Epithelial cell of esophagus (primary cell): Measurements from ENCODE around the gene NOL3.
A peak's percentile ranks its signal among the peaks of the same experiment; 100 is the strongest.

Experiments used
- DNase-seq: peaks from one replicate; pipeline ENCODE4 v3.0.0; 2010; ENCODE audit warnings: low read depth
- H3K4me3 ChIP-seq: 2 replicates; pipeline ENCODE4 v1.5.1; 2011; ENCODE audit warnings: mild to moderate bottlenecking, low read length, control low read depth
- TF ChIP-seq, protein P1 (sequence below): IDR thresholded peaks from 2 replicates; pipeline ENCODE4 v1.5.1; 2011; ENCODE audit warnings: low read depth, mild to moderate bottlenecking, low read length, control low read depth, inconsistent platforms; ENCODE audit not compliant: insufficient read depth; ENCODE audit errors: missing control alignments

NOL3 gene

DNA sequence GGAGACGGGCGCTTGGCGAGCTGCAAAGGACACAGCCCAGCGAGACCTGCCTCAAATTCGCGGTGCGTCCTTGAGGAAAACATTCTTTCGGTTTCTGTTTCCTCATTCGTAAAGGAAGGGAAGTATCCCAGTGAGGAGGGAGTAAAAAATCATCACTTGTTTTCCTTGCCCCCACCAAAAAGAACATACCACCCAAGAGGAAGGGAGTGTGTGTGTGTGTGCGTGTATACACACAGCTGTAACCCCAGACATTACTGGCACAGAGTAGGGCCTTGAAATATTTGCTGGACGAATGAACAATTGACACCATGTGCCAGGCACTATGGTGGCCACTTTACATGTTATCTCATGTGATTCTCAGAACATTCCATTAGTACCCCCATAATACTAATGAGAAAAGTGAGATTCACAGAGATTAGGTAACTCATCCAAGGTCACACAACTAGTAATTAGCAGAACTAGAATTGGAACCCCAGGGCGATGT lies 15.4 kb downstream of the NOL3 start:
- TF ChIP-seq, protein P1, sequence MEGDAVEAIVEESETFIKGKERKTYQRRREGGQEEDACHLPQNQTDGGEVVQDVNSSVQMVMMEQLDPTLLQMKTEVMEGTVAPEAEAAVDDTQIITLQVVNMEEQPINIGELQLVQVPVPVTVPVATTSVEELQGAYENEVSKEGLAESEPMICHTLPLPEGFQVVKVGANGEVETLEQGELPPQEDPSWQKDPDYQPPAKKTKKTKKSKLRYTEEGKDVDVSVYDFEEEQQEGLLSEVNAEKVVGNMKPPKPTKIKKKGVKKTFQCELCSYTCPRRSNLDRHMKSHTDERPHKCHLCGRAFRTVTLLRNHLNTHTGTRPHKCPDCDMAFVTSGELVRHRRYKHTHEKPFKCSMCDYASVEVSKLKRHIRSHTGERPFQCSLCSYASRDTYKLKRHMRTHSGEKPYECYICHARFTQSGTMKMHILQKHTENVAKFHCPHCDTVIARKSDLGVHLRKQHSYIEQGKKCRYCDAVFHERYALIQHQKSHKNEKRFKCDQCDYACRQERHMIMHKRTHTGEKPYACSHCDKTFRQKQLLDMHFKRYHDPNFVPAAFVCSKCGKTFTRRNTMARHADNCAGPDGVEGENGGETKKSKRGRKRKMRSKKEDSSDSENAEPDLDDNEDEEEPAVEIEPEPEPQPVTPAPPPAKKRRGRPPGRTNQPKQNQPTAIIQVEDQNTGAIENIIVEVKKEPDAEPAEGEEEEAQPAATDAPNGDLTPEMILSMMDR: no peak
- DNase-seq: no peak
- H3K4me3 ChIP-seq: no peak overlapping the region

DNA sequence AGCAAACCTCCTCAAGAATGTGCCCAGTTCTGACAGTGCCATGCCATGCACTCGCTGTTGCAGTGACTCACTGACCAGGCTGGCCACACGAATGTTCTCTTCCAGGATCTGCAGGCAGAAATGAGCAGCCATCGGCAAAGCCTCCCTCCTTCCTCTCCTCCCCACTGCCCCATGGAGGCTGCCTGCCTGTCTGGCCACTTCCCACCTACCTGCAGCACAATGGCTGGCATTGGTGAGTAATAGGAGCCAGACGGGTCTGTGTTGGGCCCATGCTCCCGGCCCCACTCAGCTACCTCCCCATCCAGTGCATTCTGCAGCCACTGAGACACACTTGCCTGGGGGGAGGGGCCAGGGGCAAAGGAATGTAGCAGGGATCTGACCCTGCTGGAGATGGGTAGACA lies 16.2 kb downstream of the NOL3 start:
- DNase-seq: peak; percentile 30
- TF ChIP-seq, protein P1: no peak
- no peak overlapping the region for H3K4me3 ChIP-seq

DNA sequence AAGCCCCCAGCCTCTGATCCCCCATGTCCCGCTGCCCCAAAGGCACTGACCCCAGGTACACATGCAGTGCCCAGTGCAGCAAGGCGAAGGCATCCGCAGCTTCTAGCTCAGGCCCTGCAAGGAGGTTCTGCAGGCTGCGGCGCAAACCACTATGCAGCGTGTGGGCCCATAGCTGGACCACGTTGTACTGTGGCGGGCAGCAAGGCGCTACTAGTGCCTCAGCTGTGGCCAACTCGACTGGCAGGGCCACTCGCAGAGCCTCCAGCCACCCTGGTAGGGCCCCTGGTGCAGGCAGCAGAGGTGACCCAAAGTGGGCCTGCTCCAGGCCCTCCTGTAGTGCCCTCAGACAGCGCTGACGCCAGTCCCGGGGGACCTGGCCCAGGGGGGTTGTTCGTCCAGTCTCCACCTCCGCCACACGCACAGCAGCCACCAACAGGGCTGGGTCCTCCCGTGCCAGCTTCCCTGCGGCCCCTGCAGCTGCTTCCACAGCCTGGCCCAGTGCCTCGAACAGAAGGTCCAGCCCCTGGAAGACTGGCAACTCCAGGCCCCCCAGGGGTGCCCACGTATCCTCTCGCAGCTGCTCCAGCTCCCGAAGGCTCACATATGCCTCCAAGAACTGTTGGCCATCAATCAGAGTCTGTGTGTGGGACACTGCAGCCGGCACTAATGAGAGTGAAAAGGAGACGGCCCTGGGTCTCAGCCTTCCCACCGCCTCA lies 17.0 kb downstream of the NOL3 start:
- H3K4me3 ChIP-seq: no peak overlapping the region
- no peak for DNase-seq
- TF ChIP-seq, protein P1: no peak

DNA sequence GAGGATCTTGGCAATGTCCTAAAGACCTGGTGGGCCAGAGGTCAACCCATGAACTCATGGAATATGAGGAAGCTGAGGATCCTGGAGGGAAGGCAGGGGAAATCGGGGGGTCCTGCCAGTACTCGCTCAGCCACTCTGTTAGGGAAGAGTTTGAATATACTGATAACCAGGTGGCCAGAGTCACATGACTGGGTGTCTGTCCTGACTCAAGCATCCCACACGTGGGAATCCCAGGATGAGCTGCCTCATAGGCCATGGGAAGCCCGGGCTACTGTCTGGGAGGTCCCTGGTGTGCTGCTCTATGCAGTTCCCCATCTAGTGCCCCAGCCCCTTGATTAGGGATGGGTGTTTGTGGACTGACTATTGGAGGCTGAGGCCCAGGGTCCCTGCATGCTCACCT lies 18.0 kb downstream of the NOL3 start:
- no peak for DNase-seq
- no peak overlapping the region for H3K4me3 ChIP-seq
- TF ChIP-seq, protein P1: no peak

DNA sequence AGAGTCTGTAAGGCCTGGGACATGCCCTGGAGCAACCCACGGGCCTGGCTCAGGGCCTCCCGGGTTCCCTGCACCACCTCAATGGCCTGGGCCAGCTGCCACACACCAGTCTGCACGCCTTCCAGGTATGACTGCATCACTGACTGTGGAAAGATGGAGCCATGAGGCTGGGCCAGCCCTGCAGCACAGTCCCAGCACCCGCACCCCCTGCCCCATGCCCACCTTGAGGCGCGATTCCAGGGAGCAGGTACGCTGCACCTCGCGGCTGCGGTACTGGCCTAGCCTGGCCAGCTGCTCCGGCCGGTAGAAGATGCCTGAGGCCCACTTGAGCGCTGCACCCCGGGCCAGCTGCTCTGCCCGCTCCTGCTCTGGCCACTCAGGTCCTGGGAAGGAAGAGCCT lies 18.5 kb downstream of the NOL3 start:
- DNase-seq: no peak
- H3K4me3 ChIP-seq: no peak overlapping the region
- TF ChIP-seq, protein P1: no peak

DNA sequence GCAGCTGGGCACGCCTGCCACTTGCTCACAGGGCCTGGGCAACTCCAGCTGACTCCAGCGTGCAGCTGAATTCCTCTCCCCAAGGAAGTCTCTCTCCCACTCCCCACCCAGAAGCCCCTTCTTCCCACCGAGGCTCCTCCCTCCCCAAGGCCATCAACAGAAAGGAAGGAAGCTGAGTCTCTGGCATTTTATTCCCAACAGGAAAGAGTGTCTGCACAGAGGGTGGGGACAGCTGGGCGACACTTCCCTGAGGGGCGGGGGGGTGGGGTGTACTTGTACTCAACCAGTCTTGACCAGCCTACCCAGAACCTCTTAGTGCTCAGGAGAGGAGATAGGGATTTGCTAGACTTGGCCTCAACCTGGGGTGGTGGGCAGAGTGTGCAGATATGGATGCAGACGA lies 19.7 kb downstream of the NOL3 start, which contains the start of gene EXOC3L1:
TSS of gene EXOC3L1 (minus strand) at position 96 of the 400 bp plus-strand sequence. CDS start 460 bp downstream, outside the sequence.
- H3K4me3 ChIP-seq: no peak within 1 kb of the TSS
- no peak for DNase-seq
- TF ChIP-seq, protein P1: no peak
